Brain microvascular endothelial cell (primary cell): ENCODE results near the gene NSFL1C.

Experiments
- DNase-seq: peaks from one replicate; pipeline ENCODE4 v3.0.0-alpha.2; 2020
- H3K27ac ChIP-seq: fragments of 250-450 bp; sonication (Bioruptor Pico); 2 replicates; pipeline ENCODE4 v1.5.1; 2020; ENCODE audit warnings: mild to moderate bottlenecking, moderate library complexity
- H3K27me3 ChIP-seq: fragments of 250-450 bp; sonication (Bioruptor Pico); replicated peaks from 2 replicates; pipeline ENCODE4 v1.5.1; 2020; ENCODE audit warnings: mild to moderate bottlenecking
- H3K36me3 ChIP-seq: fragments of 250-450 bp; sonication (Bioruptor Pico); replicated peaks from 2 replicates; pipeline ENCODE4 v1.5.1; 2020; ENCODE audit warnings: mild to moderate bottlenecking
- H3K4me3 ChIP-seq: 2 replicates; pipeline ENCODE4 v1.5.1; 2011; ENCODE audit warnings: low read depth, mild to moderate bottlenecking, control low read depth, low read length, moderate library complexity
- in situ Hi-C: cut with HindIII; loops from 2 replicates; pipeline ENCODE4 v1.10.0; 2017; ENCODE audit warnings: low sequenced_read_pairs, low pct_ligation_motif_present
- TF ChIP-seq, protein P1 (sequence below): IDR thresholded peaks from 2 replicates; pipeline ENCODE4 v1.5.1; 2011; ENCODE audit warnings: low read depth, mild to moderate bottlenecking, moderate library complexity, low read length, control low read depth, inconsistent platforms; ENCODE audit errors: missing control alignments

The NSFL1C gene

DNA sequence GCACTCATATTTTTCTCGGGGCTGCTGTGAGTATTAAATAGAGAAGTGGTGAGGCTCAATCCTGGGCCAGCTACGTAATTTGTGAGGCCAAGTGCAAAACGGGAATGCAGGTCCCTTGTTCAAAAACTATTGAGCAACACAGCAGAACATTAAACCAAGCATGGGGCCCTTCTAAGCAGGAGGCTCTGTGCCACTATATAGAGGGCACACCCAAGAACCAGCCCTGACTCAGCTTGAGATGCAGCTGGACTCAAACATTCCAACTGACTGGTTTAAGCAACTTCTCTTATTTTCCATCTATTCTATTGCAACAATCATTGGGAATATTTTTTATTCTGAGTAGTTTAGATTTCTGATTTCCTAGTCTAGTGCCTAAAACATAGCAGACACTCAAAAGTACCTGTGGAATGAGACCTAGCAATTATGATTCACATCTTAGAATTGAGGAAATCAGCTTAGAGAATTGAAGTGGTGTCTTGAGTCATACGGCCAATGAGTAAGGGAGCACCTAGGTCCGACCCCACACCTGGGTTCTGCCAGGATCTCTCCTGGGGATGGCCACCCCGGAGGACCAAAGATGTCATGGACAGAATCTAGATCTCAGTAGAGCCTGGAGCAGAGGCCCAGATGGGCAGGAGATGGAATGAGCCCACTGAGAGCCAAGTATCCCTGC, 23.3 kb upstream of the NSFL1C start:
- H3K27ac ChIP-seq: no peak overlapping the region
- no peak for DNase-seq
- H3K36me3 ChIP-seq: no peaks in the 10 kb centered on the region
- peaks cover 9% of the 10 kb centered on the region for H3K27me3 ChIP-seq
- no peak overlapping the region for H3K4me3 ChIP-seq
- TF ChIP-seq, protein P1, sequence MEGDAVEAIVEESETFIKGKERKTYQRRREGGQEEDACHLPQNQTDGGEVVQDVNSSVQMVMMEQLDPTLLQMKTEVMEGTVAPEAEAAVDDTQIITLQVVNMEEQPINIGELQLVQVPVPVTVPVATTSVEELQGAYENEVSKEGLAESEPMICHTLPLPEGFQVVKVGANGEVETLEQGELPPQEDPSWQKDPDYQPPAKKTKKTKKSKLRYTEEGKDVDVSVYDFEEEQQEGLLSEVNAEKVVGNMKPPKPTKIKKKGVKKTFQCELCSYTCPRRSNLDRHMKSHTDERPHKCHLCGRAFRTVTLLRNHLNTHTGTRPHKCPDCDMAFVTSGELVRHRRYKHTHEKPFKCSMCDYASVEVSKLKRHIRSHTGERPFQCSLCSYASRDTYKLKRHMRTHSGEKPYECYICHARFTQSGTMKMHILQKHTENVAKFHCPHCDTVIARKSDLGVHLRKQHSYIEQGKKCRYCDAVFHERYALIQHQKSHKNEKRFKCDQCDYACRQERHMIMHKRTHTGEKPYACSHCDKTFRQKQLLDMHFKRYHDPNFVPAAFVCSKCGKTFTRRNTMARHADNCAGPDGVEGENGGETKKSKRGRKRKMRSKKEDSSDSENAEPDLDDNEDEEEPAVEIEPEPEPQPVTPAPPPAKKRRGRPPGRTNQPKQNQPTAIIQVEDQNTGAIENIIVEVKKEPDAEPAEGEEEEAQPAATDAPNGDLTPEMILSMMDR: no peak
- in situ Hi-C loops: no loop called here

- no peaks in the 10 kb centered on the region for H3K36me3 ChIP-seq
- H3K27me3 ChIP-seq: peaks cover 3% of the 10 kb centered on the region
- no peak overlapping the region for H3K4me3 ChIP-seq
- in situ Hi-C loops: no loop called here
- DNase-seq: no peak
- TF ChIP-seq, protein P1: no peak
- H3K27ac ChIP-seq: no peak overlapping the region
Observed at GRCh38 chr20:1489325-1489724, 22.7 kb upstream of the NSFL1C start.

GRCh38 chr20:1486566-1486965, 19.9 kb upstream of the NSFL1C start:
- no peaks in the 10 kb centered on the region for H3K36me3 ChIP-seq
- TF ChIP-seq, protein P1: no peak
- DNase-seq: no peak
- no peak overlapping the region for H3K4me3 ChIP-seq
- in situ Hi-C loops: no loop called here
- H3K27me3 ChIP-seq: no peaks in the 10 kb centered on the region
- H3K27ac ChIP-seq: no peak overlapping the region

- Histone ChIP-seq H3K4me3 (no peak overlapping the region), H3K27me3 (no peaks in the 10 kb centered on the region), H3K27ac (no peak overlapping the region), H3K36me3 (no peaks in the 10 kb centered on the region)
- DNase-seq: no peak
- in situ Hi-C loops: no loop called here
- TF ChIP-seq, protein P1: no peak
Observed at GRCh38 chr20:1484438-1485116, 17.9 kb upstream of the NSFL1C start.

- Histone ChIP-seq H3K36me3 (no peaks in the 10 kb centered on the region), H3K27ac (no peak overlapping the region), H3K27me3 (no peaks in the 10 kb centered on the region), H3K4me3 (no peak overlapping the region)
- in situ Hi-C loops: no loop called here
- no peak for DNase-seq
- TF ChIP-seq, protein P1: no peak
Observed at GRCh38 chr20:1479831-1480595, 13.4 kb upstream of the NSFL1C start.
